B cell (primary cell): Measurements from ENCODE around the gene LMAN2.

Experiments
- CTCF ChIP-seq: fragments of 200-600 bp; IDR thresholded peaks from one replicate; pipeline ENCODE4 v1.8.0; 2022; ENCODE audit warnings: antibody characterized with exemption, mild to moderate bottlenecking
- EZH2 ChIP-seq: IDR thresholded peaks from 2 replicates; pipeline ENCODE4 v1.6.1; 2012; ENCODE audit warnings: borderline replicate concordance, low read depth, mild to moderate bottlenecking, moderate library complexity, low read length; ENCODE audit not compliant: insufficient read depth, poor library complexity, severe bottlenecking

GRCh38 chr5:177336112-177336511 lies 15.4 kb downstream of the LMAN2 start:
- TF ChIP-seq CTCF (peak; percentile 25), EZH2 (no peak)
